Measurements from ENCODE around the gene SIL1. TPM values are rescaled to one million over a fixed set of nuclear protein-coding genes. Genes with fewer than 3 reads are reported as not detected.

The SIL1 gene
- total RNA-seq, 1 donor from 2014 or later = 40.9 TPM

DNA sequence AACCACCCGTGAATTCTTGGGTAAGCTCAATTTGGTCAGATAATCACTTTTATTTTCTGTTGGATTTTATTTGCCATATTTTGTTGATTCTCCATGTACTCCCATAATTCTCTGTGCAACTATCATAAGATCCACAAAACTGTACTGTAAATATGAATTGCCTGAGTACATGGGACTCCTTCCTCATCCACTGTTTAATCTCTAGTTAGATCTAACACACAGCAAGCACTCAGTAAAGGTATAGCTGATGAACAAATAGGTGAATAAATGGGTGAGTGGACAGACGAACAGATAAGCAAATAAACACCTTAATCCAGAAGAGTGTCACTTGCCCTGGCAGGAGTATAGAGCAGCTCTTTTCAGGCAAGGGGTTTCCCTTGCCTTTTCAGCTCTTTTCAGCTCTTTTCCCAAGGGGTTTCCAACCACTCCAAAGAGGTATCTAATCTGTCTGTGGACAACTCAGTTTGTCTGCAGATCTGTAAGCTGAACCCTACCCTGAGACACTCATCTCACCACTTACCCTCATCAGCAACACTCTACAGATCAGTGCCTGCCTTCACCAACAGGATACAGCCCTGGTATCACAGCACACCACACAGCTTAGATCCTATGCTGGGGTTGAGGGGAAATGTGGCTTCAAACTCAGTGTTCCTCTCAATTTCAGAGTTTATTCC is 51.2 kb downstream of the SIL1 start:
- Mint-ChIP-seq H3K9me3 (no peaks in the 10 kb centered on the region), H3K27me3 (no peaks in the 10 kb centered on the region), H3K4me3 (no peak overlapping the region), H3K36me3 (no peaks in the 10 kb centered on the region), H3K27ac (peak overlapping the region; percentile 16), H3K4me1 (ENCODE audit: unreplicated experiment) (peaks cover 47% of the 10 kb centered on the region)
- TF ChIP-seq CTCF (conservative IDR thresholded peaks at IDR 0.05) = no peak
- no peak for DNase-seq (ENCODE audit: extremely low spot score, unreplicated experiment)

DNA sequence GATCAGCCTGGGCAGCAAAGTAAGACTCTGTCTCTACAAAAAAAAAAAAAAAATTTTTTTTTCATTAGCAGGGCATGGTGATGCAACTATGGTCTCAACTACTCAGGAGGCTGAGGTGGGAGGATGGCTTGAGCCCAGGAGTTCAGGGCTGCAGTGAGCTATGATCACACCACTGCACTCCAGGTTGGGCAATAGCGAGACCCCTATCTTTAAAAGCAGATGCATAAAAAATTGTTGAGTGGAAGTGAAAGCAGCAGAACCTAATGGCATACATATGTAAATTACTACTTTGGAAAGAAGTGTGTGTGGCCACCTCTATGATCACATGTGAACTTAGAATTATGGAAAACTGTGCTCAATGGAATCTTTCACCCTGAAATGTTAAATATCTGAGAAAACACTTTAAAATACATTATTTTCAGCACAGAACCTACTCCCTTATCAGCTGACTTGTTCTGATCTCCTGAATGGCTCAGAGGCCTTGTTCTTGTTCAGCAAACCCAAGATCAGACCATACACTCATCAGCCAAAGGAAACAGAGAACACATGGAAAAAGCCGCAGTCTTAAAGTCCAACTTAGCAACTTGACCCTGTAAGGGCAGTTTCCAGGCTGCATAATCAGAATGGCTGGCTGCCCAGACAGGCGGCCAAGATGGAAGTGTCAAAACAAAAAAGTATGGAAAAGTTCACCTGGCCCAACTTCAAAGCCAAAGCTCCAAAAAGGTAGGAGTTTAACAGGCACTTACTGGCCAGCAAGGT is 56.5 kb downstream of the SIL1 start:
- peaks cover 21% of the 10 kb centered on the region for H3K4me1 Mint-ChIP-seq (ENCODE audit: unreplicated experiment)
- no peak for TF ChIP-seq CTCF (conservative IDR thresholded peaks at IDR 0.05)
- no peak overlapping the region for H3K27ac Mint-ChIP-seq
- DNase-seq (ENCODE audit: extremely low spot score, unreplicated experiment) = no peak
- H3K36me3 Mint-ChIP-seq = no peaks in the 10 kb centered on the region
- no peaks in the 10 kb centered on the region for H3K27me3 Mint-ChIP-seq
- H3K9me3 Mint-ChIP-seq = no peaks in the 10 kb centered on the region
- H3K4me3 Mint-ChIP-seq = no peak overlapping the region

DNA sequence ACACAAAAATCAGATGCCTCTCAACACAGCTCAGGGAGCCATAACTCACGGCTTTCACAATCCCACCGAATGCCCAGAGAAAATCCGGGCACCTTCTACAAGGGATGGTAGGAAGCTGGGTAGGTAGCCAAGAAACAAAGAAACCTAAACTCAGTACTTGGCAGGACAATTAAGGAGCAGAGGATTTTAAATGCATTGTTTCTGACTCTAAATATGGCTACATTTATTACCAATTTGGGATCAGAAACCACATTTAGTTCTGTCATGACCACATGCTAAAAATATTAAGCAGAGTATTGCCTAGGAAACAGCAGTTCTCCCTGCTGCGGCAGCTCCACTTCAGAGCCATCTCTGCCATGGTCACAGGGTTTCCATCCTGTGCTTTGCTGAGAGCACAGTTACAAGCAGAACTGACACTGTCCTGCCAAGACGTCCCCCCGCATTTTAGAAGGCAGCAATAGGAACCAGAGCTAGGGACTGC is 57.5 kb downstream of the SIL1 start:
- peaks cover 5% of the 10 kb centered on the region for H3K9me3 Mint-ChIP-seq
- H3K27ac Mint-ChIP-seq = no peak overlapping the region
- peaks cover 27% of the 10 kb centered on the region for H3K4me1 Mint-ChIP-seq (ENCODE audit: unreplicated experiment)
- no peaks in the 10 kb centered on the region for H3K36me3 Mint-ChIP-seq
- H3K27me3 Mint-ChIP-seq = no peaks in the 10 kb centered on the region
- H3K4me3 Mint-ChIP-seq = no peak overlapping the region
- TF ChIP-seq CTCF (conservative IDR thresholded peaks at IDR 0.05) = no peak
- DNase-seq (ENCODE audit: extremely low spot score, unreplicated experiment) = no peak

- Mint-ChIP-seq H3K27ac (no peak overlapping the region), H3K27me3 (no peaks in the 10 kb centered on the region), H3K4me1 (ENCODE audit: unreplicated experiment) (peaks cover 36% of the 10 kb centered on the region), H3K9me3 (peaks cover 5% of the 10 kb centered on the region), H3K36me3 (peaks cover 3% of the 10 kb centered on the region), H3K4me3 (no peak overlapping the region)
- DNase-seq (ENCODE audit: extremely low spot score, unreplicated experiment) = no peak
- no peak for TF ChIP-seq CTCF (conservative IDR thresholded peaks at IDR 0.05)
These were observed 59.4 kb downstream of the SIL1 start for GRCh38 chr5:139138809-139139208.

DNA sequence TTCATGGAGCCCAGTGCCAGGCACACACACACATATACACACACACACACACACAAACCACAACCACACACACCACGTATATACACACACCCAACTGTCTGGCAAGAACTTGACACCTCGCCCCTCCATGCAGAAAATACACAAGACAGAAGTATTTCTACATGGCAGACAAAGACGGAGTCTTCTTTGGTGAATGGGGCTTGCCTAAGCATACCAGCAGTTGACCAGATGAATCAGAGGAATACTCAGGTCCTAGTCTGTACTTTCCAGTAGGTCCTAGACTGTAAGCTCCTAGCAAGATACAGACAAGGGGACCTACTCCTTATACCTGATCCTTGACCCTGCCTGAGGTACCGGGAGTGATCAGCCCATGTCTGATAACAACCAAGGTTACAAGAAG is 60.1 kb downstream of the SIL1 start:
- H3K36me3 Mint-ChIP-seq = peaks cover 3% of the 10 kb centered on the region
- H3K4me3 Mint-ChIP-seq = no peak overlapping the region
- peaks cover 5% of the 10 kb centered on the region for H3K9me3 Mint-ChIP-seq
- TF ChIP-seq CTCF (conservative IDR thresholded peaks at IDR 0.05) = no peak
- H3K27me3 Mint-ChIP-seq = no peaks in the 10 kb centered on the region
- no peak for DNase-seq (ENCODE audit: extremely low spot score, unreplicated experiment)
- peak overlapping the region; percentile 11 for H3K27ac Mint-ChIP-seq
- peaks cover 43% of the 10 kb centered on the region for H3K4me1 Mint-ChIP-seq (ENCODE audit: unreplicated experiment)

Data from type B pancreatic cell (in vitro differentiated cells).